Activated T-cell treated with anti-CD3 and anti-CD28 coated beads for 48 hours (primary cell): ENCODE data around the gene PTOV1.

ENCODE experiments used
- DNase-seq: peaks from one replicate; pipeline ENCODE4 v3.0.0-alpha.2; 2020; ENCODE audit warnings: low read depth

The PTOV1 gene

DNA sequence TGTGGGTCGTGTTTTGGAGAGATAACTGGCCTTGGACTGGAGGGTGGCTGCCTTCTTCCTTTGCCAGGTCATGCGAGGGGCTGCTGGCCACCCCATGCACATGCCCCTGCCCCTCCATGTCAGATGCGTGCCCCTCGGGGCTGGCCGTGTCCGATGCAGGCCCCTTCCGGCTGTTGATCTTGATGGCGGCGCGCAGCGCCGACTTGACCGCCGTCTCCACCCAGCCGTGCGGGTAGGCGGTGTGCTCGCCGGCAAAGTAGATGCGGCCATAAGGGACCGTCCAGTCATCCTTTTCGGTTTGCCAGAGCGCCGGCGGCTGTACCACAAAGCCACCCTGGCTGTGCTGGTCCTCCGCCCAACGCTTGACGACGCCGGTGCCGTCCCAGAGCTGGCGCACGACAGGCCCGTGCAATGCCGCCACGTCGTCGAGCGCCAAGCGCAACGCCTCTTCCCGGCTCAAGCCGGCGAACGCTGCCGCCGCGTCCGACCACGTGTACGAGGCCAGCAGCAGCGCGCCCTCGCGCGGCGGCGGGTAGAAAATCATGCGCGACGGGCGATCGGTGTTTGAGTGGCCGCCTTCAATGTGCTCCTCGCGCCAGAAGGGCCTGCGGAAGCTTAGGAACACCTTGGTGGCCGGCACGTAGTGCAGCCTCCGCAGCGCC is 38.9 kb downstream of the PTOV1 start:
- DNase-seq: peak; percentile 78

- DNase-seq: peak; percentile 64
Observed at GRCh38 chr19:49890349-49891311, 39.7 kb downstream of the PTOV1 start.

DNA sequence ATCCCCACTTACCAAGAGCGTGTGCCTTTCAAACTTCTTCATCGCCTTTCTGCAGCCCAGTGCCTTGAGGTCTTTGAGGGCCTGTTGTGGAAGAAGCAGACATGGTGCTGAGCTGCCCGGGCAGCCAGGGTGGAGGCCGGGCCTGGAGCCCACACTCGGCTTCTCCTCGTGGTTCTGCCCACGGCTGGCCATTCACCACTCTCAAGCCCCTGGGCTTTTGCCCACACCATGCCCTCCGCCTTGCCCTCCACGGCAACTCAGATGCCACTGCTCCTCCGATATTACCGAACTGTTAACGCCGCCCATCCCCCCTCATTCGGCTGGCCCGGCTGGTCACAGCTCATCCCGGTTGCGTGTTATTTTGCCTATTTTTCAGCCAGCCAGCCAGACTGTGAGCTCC is 40.4 kb downstream of the PTOV1 start:
- DNase-seq: no peak

DNA sequence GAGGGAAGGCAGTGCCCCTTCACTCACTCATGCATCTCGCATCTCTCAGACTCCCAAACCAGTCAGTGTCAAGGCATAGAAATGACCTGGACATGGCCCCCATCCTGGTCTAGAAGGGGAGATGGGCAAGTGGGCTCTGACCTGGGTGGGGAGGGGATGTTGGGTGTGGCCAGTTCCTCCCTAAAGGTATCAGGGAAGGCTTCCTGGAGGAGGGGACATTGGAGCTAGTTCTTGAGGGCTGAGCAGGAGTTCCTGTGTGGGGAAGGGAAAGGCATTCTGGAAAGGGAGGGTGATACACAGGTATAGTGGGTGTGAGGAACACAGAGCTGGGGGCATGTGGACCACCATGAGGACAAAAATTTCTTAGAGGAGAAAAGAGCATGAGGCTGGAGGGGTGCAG is 41.8 kb downstream of the PTOV1 start:
- DNase-seq: no peak

GRCh38 chr19:49894011-49894664 is 43.2 kb downstream of the PTOV1 start:
- DNase-seq: no peak

DNA sequence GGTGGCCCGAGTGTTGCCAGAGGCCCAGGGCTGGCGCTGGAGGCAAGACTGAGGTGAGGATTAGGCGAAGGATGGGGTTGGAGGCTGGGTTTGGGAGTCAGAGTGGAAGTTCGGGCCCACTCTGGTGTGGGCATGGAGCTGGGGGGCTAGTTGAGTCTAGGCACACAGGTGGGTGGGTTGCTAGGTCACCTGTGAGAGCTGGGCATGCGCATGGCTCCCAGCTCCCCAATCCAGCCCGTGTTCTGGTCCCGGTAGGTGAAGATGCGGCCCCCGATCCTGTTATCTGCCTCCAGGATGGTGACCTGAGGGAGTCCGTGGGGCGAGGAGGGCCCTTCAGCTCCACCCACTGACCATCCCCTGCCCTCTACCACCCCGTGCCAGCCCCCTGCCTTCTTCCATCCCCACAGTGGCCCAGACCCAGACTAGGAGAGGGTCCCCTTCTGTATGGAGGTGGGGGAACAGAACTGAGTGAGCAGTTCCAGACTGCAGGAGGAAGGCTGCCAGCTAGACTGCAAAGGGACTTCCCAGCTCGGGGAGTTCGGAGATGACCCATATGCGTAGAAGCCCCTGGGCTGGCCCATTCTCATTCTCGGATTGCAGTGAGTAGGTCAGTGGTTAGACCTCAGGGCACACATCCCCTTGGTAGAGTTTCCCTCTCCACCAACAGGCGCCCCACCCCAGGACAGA is 44.1 kb downstream of the PTOV1 start:
- peak; percentile 47 for DNase-seq

- peak; percentile 54 for DNase-seq
Observed at GRCh38 chr19:49895566-49896297, 44.8 kb downstream of the PTOV1 start.

DNA sequence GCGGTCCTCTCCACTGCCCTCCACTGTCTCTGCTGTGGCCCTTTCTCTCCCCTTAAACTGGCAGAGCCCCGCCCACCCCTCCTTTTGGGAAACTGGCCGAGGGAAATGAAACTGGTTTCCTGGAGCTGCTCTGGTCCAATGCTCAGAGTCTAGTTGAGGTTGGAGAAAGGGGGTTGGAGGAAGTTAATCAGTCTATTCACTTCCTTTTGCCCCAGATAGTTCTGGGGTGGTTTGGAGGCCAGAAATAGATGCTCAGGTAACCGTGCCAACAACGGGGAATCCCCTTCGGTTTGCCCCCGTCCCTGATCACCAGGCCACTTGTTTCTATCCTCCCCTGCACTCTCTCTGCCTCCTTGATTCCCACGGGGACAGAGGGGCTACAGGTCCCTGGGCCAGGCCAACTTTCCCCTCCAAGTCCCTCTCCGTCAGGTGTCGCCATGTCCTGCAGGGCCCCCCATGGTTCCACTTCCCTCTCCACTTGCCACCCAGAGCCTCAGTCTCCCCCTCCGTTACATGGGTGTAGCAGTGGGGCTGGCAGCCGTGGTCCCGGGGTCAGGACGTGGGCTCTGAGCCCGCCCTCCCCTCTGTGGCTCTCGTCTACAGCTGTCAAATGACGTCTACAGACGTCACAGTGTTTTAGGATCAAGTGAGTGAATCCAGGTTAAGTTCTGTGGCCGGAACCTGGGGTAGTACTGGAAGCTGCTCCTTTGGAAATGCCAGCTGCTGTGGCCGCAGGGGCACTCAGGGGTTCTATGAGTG is 46.1 kb downstream of the PTOV1 start, which contains the start of gene IL4I1:
Gene IL4I1 (minus strand): TSS at position 25 of the 759 bp plus-strand sequence. CDS start 727 bp downstream, outside the sequence.
- DNase-seq: peak; percentile 50

- no peak for DNase-seq
Observed at GRCh38 chr19:49904136-49904535, 53.2 kb downstream of the PTOV1 start.

DNA sequence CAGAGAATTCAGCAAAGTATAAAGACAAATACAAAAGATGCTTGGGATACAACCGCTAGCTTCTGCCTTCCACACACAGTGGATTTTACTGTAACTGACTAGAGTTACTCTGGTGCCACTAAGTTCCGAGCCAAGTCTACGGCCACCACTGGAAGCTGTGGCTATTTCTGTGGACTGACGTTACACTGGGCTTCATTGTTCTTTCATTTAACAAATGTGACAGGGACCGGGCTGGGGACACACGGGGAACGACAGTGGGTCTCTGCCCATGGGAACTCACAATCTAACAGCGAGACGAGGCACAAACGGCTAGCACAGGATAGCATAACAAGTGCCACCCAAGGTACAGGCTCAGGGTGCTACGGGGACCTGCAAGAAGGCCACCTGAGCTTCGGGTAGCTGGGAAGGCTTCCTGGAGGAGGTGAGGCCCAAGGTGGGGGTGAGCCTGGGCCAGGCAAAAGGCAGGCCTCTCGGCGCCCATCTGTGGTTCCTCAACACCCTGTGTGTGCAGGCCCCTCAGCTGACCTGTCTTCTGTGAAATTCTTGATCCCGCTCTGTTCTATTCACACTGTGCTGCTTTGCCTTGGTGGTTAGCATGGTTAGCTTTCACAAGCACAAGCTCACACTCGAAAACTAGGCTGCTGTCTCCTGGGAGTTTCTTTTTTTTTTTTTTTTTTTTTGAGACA is 56.1 kb downstream of the PTOV1 start:
- no peak for DNase-seq

GRCh38 chr19:49907745-49908446 is 56.9 kb downstream of the PTOV1 start:
- DNase-seq: no peak

DNA sequence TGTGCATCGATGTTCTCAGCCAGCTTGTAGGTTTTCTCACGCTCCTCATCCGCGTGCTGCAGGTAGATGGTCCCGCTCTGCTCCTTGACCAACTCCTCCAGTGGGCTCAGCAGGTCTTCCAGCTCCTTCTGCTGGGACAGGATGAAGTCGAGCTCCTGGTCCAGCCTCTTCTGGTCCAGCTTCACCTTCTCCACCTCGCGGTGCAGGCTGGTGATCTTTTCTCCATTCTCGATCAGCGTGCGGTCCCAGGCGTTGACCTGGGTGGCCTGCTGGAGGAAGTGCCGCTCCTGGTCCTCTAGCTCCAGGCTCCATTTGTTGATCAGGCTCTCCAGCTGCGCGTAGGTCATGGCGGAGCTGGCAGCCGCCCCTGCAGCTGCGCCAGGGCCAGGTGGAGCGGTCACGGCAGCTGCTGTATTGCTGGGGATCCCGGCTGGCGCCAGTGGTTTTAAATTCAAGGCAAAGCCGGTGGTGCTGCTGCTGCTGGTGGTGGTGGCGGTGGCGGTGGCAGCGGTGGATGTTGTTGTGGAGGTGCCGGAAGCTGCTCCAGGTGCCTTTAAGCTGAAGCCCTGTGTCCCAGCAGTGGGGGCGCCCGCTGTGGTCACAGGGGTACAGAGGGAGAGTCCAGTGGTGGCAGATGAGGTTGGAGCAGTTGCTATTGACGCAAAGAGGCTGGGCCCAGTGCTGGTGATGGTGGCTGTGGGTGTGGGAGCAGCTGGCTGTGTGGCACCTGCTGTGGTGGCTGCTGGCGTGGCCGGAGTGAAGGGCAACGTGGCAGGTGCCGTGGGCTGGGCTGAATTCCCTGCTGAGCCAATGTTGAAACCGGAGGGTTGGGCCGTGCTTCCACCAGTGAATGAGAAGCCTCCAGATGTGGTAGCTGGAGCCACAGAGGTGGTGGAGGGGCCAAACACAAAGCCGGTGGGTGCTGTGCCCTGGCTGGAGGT is 57.8 kb downstream of the PTOV1 start:
- no peak for DNase-seq

- no peak for DNase-seq
Observed at GRCh38 chr19:49910179-49910578, 59.2 kb downstream of the PTOV1 start.
